Measurements from ENCODE around the gene MLH1.

DNA sequence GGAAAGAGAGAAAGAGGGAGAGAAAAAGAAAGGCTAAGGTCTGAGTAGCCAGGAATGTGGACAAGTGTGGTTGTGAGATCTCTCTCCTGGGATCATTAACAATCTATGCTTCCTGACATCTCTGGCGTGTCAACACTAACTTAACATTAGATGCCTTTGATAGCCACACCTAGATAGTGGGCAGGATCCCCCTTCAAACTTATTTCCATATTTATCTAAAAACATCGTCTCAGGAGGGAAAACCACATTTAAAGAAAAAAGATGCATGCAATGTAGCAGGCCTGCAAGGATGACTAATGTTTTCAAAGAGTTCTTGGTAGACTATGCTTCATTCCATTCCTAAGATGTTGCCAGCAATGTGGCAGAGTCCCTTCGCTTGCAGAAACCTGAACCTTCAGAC lies 80.9 kb downstream of the MLH1 start:
- TF ChIP-seq EZH2 (IDR thresholded peaks at IDR 0.05; ENCODE audit: insufficient read depth, poor library complexity, severe bottlenecking) = no peak
- no peak for TF ChIP-seq EZH2phosphoT487 (IDR thresholded peaks at IDR 0.05; ENCODE audit: insufficient read depth, low read depth)

Measured in GM23248 (cell line).